NCI-H2227 (cell line): ENCODE results near the gene PPARA.

ENCODE experiments used
- DNase-seq: peaks from one replicate; lab custom pipeline; 2025; ENCODE audit not compliant: unreplicated experiment; lab: John Stamatoyannopoulos, UW

The PPARA gene

GRCh38 chr22:46142548-46143490, 7.5 kb upstream of the PPARA start:
- no peak for DNase-seq

- no peak for DNase-seq
Measured at GRCh38 chr22:46143491-46144147, 6.7 kb upstream of the PPARA start.

GRCh38 chr22:46145361-46145851, 4.9 kb upstream of the PPARA start:
- no peak for DNase-seq

- no peak for DNase-seq
Measured at GRCh38 chr22:46145896-46146295, 4.4 kb upstream of the PPARA start.

GRCh38 chr22:46146329-46146728, 4.0 kb upstream of the PPARA start:
- DNase-seq: no peak

GRCh38 chr22:46147061-46147460, 3.3 kb upstream of the PPARA start:
- DNase-seq: no peak

GRCh38 chr22:46147471-46148267, 2.7 kb upstream of the PPARA start:
- DNase-seq: no peak

- DNase-seq: no peak
Measured at GRCh38 chr22:46148336-46148735, 2.0 kb upstream of the PPARA start.

- DNase-seq: no peak
Measured at GRCh38 chr22:46148816-46149511, 1.4 kb upstream of the PPARA start.

- DNase-seq: no peak
Measured at GRCh38 chr22:46149512-46150033, 753 bp upstream of the PPARA start.

GRCh38 chr22:46150655-46151477, 540 bp downstream of the PPARA start:
- DNase-seq: peak; percentile 33

GRCh38 chr22:46153930-46154329, 3.6 kb downstream of the PPARA start:
- no peak for DNase-seq

- DNase-seq: no peak
Measured at GRCh38 chr22:46156031-46156430, 5.7 kb downstream of the PPARA start.

- no peak for DNase-seq
Measured at GRCh38 chr22:46158283-46158682, 8.0 kb downstream of the PPARA start.

- DNase-seq: no peak
Measured at GRCh38 chr22:46159212-46159611, 8.9 kb downstream of the PPARA start.

- no peak for DNase-seq
Measured at GRCh38 chr22:46159777-46160176, 9.5 kb downstream of the PPARA start.

GRCh38 chr22:46162285-46162684, 12.0 kb downstream of the PPARA start:
- no peak for DNase-seq

- DNase-seq: no peak
Measured at GRCh38 chr22:46162771-46163556, 12.6 kb downstream of the PPARA start.

GRCh38 chr22:46163557-46163888, 13.2 kb downstream of the PPARA start:
- no peak for DNase-seq
